GM12872 (cell line): ENCODE results near the gene PDE4D.

Experiments used
- TF ChIP-seq, protein P1 (sequence below): IDR thresholded peaks from 3 replicates; pipeline ENCODE4 v1.5.1; 2011; ENCODE audit warnings: low read depth, mild to moderate bottlenecking, low read length, moderate library complexity; ENCODE audit not compliant: insufficient read depth

The PDE4D gene

DNA sequence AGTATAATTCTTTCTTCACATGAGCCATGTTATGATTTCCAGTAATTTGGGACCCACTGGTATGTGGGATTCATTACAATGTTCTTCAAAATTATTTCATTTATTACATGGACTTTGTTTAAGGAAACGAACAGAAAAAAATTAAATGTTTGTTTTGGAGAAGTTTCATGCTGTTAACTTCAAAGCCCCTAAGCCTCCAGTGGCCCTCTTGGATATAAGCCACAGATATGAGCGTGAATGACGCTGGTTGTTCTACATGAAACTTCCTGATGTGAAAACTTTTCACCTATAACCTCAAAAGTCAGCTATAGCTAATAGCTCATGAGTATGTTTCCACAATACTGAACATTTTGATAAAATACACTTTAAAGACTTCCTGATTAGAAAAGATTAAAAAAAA is 334.2 kb downstream of the PDE4D start:
- TF ChIP-seq, protein P1, sequence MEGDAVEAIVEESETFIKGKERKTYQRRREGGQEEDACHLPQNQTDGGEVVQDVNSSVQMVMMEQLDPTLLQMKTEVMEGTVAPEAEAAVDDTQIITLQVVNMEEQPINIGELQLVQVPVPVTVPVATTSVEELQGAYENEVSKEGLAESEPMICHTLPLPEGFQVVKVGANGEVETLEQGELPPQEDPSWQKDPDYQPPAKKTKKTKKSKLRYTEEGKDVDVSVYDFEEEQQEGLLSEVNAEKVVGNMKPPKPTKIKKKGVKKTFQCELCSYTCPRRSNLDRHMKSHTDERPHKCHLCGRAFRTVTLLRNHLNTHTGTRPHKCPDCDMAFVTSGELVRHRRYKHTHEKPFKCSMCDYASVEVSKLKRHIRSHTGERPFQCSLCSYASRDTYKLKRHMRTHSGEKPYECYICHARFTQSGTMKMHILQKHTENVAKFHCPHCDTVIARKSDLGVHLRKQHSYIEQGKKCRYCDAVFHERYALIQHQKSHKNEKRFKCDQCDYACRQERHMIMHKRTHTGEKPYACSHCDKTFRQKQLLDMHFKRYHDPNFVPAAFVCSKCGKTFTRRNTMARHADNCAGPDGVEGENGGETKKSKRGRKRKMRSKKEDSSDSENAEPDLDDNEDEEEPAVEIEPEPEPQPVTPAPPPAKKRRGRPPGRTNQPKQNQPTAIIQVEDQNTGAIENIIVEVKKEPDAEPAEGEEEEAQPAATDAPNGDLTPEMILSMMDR = no peak

DNA sequence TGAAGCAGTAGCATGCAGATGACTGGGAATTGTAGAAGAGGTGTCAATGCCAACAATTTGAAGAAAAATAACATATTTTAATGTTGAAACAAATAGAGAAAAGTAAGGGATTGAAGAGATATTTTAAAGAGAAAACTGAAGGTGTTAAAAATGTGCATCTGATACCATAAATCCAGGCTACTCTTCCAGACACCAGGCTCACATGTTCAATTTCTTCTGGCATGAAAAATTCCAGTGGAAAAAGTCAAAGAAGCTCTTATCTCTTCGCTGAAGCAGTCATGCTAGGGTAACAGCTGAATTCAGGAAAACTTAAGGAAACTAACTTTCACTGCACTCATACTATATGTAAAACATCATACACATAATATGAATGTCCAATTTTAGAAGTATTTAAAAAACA is 335.0 kb downstream of the PDE4D start:
- TF ChIP-seq, protein P1 = no peak

DNA sequence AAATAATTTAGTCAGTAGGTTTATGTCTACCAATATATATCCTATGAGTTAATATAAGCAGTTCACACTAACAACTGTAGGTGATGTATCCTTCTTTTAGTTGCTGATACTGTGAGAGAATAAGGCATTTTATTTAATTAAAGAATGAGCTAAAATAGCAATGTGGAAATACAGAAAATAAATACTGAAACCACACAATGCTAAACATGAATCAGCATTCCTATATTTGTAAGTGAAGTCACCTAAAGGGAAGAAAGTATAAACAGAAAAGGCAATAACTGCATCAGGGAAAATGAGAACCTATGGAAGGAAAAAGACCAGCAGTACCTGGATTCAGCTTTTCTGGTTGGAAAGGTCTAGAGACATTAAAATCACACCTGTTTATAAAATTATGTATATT is 336.0 kb downstream of the PDE4D start:
- TF ChIP-seq, protein P1 = no peak

DNA sequence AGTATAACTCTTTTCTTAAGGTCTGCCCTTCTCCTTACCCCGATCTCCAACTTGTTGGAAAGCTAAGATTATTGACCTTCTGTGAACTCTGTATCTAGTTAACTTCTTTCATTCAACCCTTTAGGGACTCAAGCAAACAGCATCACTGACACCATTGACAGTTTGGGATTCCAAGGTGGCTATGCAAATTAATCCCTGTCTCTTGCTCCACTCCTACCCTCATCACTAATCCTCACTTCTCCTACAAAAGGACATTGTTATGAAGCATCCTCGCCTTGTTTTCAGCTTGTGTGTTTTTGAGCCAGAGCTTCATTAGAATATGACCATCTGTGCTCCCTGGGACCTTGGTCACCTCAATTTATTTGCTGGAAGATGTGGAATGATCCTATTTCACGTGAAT is 337.9 kb downstream of the PDE4D start:
- TF ChIP-seq, protein P1 = no peak

DNA sequence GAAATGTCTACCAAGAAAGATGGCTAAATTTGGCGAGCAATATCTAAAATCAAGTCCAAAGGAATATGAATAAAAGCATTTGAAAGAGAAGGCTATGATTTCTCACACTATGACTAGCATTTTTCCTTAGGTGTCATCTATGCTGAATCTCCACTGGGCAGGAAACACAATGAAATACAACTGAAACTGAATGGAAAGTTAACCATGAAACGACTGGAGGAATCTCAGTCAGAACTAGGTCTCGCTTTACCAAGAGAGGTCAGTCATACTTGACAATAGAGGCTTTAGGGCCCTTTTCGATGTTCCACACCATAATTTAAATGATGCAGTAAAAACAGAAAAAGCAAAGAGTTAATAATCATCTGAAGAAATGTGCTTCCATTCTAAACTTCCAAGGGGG is 339.0 kb downstream of the PDE4D start:
- TF ChIP-seq, protein P1 = no peak

DNA sequence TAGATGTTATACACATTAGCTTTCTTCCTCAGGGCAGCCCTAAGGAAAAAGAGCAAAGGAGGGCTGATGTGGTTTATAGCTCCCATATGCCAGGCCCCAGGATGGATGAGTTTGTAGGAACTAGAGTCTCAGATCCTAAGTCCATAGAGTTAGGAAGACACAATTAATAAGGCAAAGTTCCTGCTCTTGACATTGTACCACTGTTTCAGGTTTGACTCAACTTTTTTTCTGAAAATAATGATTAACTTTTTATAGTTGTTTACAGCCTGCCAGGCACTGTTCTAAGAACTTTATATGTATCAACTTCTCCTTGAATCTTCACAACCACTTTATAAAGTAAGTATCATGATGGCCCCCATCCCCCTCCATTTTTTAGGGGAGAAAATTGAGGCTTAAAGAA is 339.5 kb downstream of the PDE4D start:
- TF ChIP-seq, protein P1 = no peak

DNA sequence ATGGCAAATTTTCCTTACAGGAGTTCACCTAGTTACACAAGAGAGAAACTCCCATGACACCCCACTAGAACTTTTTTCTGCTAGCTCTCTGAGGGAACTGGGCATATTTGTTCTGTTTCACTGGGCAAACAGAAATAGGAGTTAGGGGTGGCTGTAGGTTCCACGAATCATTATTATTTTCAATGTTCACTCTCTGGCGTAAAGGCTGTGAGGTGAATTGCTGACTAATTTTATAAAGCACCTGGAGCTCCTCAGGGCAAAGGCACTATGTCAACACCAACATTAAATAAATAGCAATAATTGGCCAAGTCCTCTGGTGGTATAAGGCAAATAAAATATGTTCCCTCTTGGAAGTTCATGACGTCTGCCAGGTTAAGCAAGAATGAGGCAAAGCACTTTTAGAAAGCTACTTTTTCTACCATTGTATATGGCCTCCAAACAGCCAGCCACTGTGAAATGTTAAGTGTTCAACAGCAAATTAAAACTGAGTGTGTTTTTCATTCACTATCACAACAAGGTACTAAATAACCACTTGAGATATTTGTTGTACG is 344.6 kb downstream of the PDE4D start:
- TF ChIP-seq, protein P1 = no peak
